ENCODE data around the gene MYL6B. TPM values are rescaled to one million over a fixed set of nuclear protein-coding genes. Genes with fewer than 3 reads are reported as not detected.

The MYL6B gene
- total RNA-seq, 4 donors from 2014 or later, result 28.5 to 39.4 (median 33.6) TPM

DNA sequence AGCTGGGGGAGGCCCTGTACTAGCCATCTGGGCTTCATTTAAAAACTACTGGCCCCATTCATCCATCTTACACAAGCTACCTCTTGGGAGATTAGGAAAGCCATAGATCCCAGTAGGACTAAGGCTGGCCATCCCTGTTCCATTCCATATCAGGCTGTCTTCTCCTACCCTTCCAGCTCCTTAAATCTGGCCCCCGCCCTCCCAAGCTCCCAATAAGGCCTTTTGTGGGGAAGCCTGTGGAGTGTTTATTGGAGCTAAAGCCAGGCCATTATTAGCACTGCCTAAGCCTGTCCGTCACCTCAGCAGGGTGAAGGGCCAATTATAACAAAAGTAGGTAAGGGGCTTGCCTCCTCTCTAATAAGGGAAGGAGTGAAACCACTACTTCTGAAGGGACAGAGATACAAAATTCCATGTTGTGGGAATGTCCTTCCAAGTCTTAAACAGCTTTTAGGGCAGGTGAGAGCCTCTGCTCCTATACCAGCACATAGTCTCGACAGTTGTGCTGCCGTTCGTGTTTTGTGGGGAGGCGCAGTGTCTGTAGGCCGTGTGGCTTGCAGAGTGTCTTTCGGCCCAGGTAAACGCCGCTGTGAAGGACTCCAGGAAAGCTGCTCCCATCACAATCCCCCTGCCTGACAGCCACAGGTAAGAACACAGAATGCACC, 9.4 kb downstream of the MYL6B start:
- intact Hi-C loops (cut with DNase I), result no loop called here
- H3K27ac ChIP-seq (replicated peaks in 1 of 4), result peak overlapping the region; percentile 93 to 98 (median 96)
- H3K36me3 ChIP-seq, result peaks cover 47 to 76% (median 74%) of the 10 kb centered on the region in 4 donors
- H3K27me3 ChIP-seq, result no peaks in the 10 kb centered on the region
- peak overlapping the region; percentile 66 to 98 (median 86) for H3K4me3 ChIP-seq
- WGBS, result 60% methylated on average over 10 of the region's 10 CpGs
- TF ChIP-seq, protein P1, sequence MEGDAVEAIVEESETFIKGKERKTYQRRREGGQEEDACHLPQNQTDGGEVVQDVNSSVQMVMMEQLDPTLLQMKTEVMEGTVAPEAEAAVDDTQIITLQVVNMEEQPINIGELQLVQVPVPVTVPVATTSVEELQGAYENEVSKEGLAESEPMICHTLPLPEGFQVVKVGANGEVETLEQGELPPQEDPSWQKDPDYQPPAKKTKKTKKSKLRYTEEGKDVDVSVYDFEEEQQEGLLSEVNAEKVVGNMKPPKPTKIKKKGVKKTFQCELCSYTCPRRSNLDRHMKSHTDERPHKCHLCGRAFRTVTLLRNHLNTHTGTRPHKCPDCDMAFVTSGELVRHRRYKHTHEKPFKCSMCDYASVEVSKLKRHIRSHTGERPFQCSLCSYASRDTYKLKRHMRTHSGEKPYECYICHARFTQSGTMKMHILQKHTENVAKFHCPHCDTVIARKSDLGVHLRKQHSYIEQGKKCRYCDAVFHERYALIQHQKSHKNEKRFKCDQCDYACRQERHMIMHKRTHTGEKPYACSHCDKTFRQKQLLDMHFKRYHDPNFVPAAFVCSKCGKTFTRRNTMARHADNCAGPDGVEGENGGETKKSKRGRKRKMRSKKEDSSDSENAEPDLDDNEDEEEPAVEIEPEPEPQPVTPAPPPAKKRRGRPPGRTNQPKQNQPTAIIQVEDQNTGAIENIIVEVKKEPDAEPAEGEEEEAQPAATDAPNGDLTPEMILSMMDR (IDR thresholded peaks at IDR 0.05), result no peak
- TF ChIP-seq EP300 (IDR thresholded peaks at IDR 0.05) (no peak), POLR2A (IDR thresholded peaks at IDR 0.05; ENCODE audit: low read depth) (no peak), POLR2AphosphoS5 (IDR thresholded peaks at IDR 0.05) (peak; percentile 65 to 66)
- no peaks in the 10 kb centered on the region for H3K9me3 ChIP-seq
- DNase-seq (ENCODE audit: extremely low spot score), result no peak
- peaks cover 31 to 68% (median 66%) of the 10 kb centered on the region in 4 donors for H3K4me1 ChIP-seq

GRCh38 chr12:56162468-56163290, 10.3 kb downstream of the MYL6B start:
- no peak for DNase-seq (ENCODE audit: extremely low spot score)
- intact Hi-C loops (cut with DNase I), result no loop called here
- TF ChIP-seq POLR2AphosphoS5 (IDR thresholded peaks at IDR 0.05), result peak; percentile 20 to 40
- TF ChIP-seq POLR2A (IDR thresholded peaks at IDR 0.05; ENCODE audit: low read depth), result no peak
- peak overlapping the region in 3 of 4 donors; percentile 66 to 94 (median 77) for H3K4me3 ChIP-seq
- 34% methylated on average over 11 of the region's 11 CpGs for WGBS
- H3K36me3 ChIP-seq, result peaks cover 55 to 84% (median 83%) of the 10 kb centered on the region in 4 donors
- H3K27me3 ChIP-seq, result no peaks in the 10 kb centered on the region
- H3K9me3 ChIP-seq, result no peaks in the 10 kb centered on the region
- peak overlapping the region; percentile 93 to 98 (median 96) for H3K27ac ChIP-seq (replicated peaks in 1 of 4)
- H3K4me1 ChIP-seq, result peaks cover 25 to 59% (median 57%) of the 10 kb centered on the region in 4 donors

GRCh38 chr12:56163533-56164344, 11.4 kb downstream of the MYL6B start:
- H3K9me3 ChIP-seq, result no peaks in the 10 kb centered on the region
- peak overlapping the region; percentile 93 to 98 (median 96) for H3K27ac ChIP-seq (replicated peaks in 1 of 4)
- H3K4me1 ChIP-seq, result peaks cover 25 to 59% (median 57%) of the 10 kb centered on the region in 4 donors
- WGBS, result 50% methylated on average over 11 of the region's 11 CpGs
- no peaks in the 10 kb centered on the region for H3K27me3 ChIP-seq
- TF ChIP-seq POLR2A (IDR thresholded peaks at IDR 0.05; ENCODE audit: low read depth) (no peak), EP300 (IDR thresholded peaks at IDR 0.05) (no peak), POLR2AphosphoS5 (IDR thresholded peaks at IDR 0.05) (peak in 1 of 2 donors; percentile 11)
- TF ChIP-seq, protein P1 (IDR thresholded peaks at IDR 0.05), result no peak
- intact Hi-C loops (cut with DNase I), result loop anchor here (2.0 kb wide), 1 partner anchor 21 kb away; no protein-coding TSS in a partner anchor
- DNase-seq (ENCODE audit: extremely low spot score), result no peak
- peaks cover 60 to 95% (median 94%) of the 10 kb centered on the region in 4 donors for H3K36me3 ChIP-seq
- H3K4me3 ChIP-seq, result peak overlapping the region in 1 of 4 donors; percentile 0

GRCh38 chr12:56164345-56164729, 11.9 kb downstream of the MYL6B start:
- Histone ChIP-seq H3K27ac (replicated peaks in 1 of 4) (peak overlapping the region; percentile 93 to 98 (median 96)), H3K4me3 (no peak overlapping the region), H3K9me3 (no peaks in the 10 kb centered on the region), H3K27me3 (no peaks in the 10 kb centered on the region), H3K36me3 (peaks cover 65 to 100% (median 99%) of the 10 kb centered on the region in 4 donors), H3K4me1 (peaks cover 25 to 59% (median 56%) of the 10 kb centered on the region in 4 donors)
- TF ChIP-seq POLR2AphosphoS5 (IDR thresholded peaks at IDR 0.05), result peak in 1 of 2 donors; percentile 50
- TF ChIP-seq POLR2A (IDR thresholded peaks at IDR 0.05; ENCODE audit: low read depth), result no peak
- intact Hi-C loops (cut with DNase I), result loop anchor here (2.0 kb wide), 1 partner anchor 20 kb away; no protein-coding TSS in a partner anchor
- DNase-seq (ENCODE audit: extremely low spot score), result no peak
- 84% methylated on average over 17 of the region's 17 CpGs for WGBS

DNA sequence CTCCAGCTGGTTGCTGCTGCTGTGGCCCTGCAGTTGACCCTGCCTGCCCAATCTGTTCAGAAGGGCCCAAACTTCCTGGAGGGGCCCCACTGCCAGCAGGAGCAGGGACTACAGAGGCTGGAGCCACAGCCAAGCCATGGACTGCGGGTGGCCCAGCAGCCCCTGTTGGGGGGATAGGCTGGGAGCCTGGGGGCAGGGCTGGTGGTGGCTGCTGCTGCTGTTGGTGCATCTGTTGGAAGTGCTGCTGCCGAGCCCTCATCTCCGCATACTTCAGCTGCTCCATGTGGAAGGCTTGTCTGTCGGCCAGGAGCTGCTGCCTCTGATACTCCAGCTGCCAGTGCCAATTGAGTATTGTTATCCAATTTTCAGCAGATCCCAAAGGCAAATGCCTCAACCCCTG, 13.0 kb downstream of the MYL6B start:
- H3K36me3 ChIP-seq, result peaks cover 64 to 100% (median 99%) of the 10 kb centered on the region in 4 donors
- H3K9me3 ChIP-seq, result no peaks in the 10 kb centered on the region
- H3K4me3 ChIP-seq, result no peak overlapping the region
- peaks cover 17 to 49% (median 45%) of the 10 kb centered on the region in 4 donors for H3K4me1 ChIP-seq
- TF ChIP-seq EP300 (IDR thresholded peaks at IDR 0.05) (no peak), POLR2AphosphoS5 (IDR thresholded peaks at IDR 0.05) (no peak), POLR2A (IDR thresholded peaks at IDR 0.05; ENCODE audit: low read depth) (no peak)
- TF ChIP-seq, protein P1 (IDR thresholded peaks at IDR 0.05), result no peak
- H3K27ac ChIP-seq (replicated peaks in 1 of 4), result peak overlapping the region; percentile 36 to 97 (median 76)
- intact Hi-C loops (cut with DNase I), result loop anchor here (2.0 kb wide), 1 partner anchor 19 kb away; no protein-coding TSS in a partner anchor
- no CpG with 5 or more reads among the region's 4 CpGs for WGBS
- no peaks in the 10 kb centered on the region for H3K27me3 ChIP-seq
- DNase-seq (ENCODE audit: extremely low spot score), result no peak

All from esophagus muscularis mucosa (tissue), 4 donors.